WTC11 (cell line): ENCODE measurements around the gene SPHKAP. TPM values are rescaled to one million over a fixed set of nuclear protein-coding genes. Genes with fewer than 3 reads are reported as not detected.
"Not testable (repeated sequence)": the region's sequence is repeated elsewhere in the genome, so short reads cannot be mapped to it uniquely, and the experiment has no call there.

Source experiments
- ATAC-seq: fragments of 200-7000 bp; cut with Tn5 transposase; 2 replicates; pipeline ENCODE4 v1.10.0; 2021; ENCODE audit warnings: mild to moderate bottlenecking, moderate library complexity
- CTCF ChIA-PET: fragments of 300-600 bp; sonication (Branson Sonifier 250); formaldehyde crosslinking; loops from one replicate; lab custom pipeline; 2021; ENCODE audit warnings: antibody characterized with exemption; lab: Charles Lee
- POLR2A ChIA-PET: fragments of 350-600 bp; sonication (Branson Sonifier 250); formaldehyde crosslinking; loops from one replicate; lab custom pipeline; 2021; ENCODE audit warnings: antibody characterized with exemption; lab: Charles Lee
- DNase-seq: peaks from one replicate; pipeline ENCODE4 v3.0.0; 2021; ENCODE audit warnings: low spot score
- H3K27ac Mint-ChIP-seq: 2 replicates; pipeline ENCODE4 v1.8.0; 2021; ENCODE audit warnings: mixed read lengths
- H3K27me3 Mint-ChIP-seq: 2 replicates; pipeline ENCODE4 v1.8.0; 2021; ENCODE audit warnings: low read depth, mild to moderate bottlenecking, moderate library complexity, mixed read lengths
- H3K36me3 Mint-ChIP-seq: 2 replicates; pipeline ENCODE4 v1.8.0; 2021; ENCODE audit warnings: mixed read lengths
- H3K4me1 Mint-ChIP-seq: 2 replicates; pipeline ENCODE4 v1.8.0; 2022; ENCODE audit warnings: mixed read lengths
- H3K4me3 Mint-ChIP-seq: 2 replicates; pipeline ENCODE4 v1.8.0; 2021; ENCODE audit warnings: mild to moderate bottlenecking, moderate library complexity, mixed read lengths
- H3K9me3 Mint-ChIP-seq: 2 replicates; pipeline ENCODE4 v1.8.0; 2021; ENCODE audit warnings: mixed read lengths
- CREM ChIP-seq: sonication (generic); formaldehyde crosslinking; IDR thresholded peaks from 2 replicates; pipeline ENCODE4 v1.8.1; 2022; ENCODE audit warnings: mild to moderate bottlenecking, missing genetic modification reagents, moderate library complexity
- ELF4 ChIP-seq: sonication (generic); formaldehyde crosslinking; IDR thresholded peaks from 2 replicates; pipeline ENCODE4 v1.8.1; 2022; ENCODE audit warnings: low read depth, mild to moderate bottlenecking, moderate library complexity, missing genetic modification reagents
- ESRRA ChIP-seq: sonication (generic); formaldehyde crosslinking; IDR thresholded peaks from 2 replicates; pipeline ENCODE4 v1.8.1; 2022; ENCODE audit warnings: mild to moderate bottlenecking, missing genetic modification reagents, borderline replicate concordance
- FOXJ3 ChIP-seq: sonication (generic); formaldehyde crosslinking; IDR thresholded peaks from 2 replicates; pipeline ENCODE4 v1.9.0; 2021; ENCODE audit warnings: missing genetic modification reagents, mild to moderate bottlenecking, borderline replicate concordance
- KAT7 ChIP-seq: sonication (generic); formaldehyde crosslinking; IDR thresholded peaks from 2 replicates; pipeline ENCODE4 v1.8.1; 2023; ENCODE audit warnings: missing genetic modification reagents, mild to moderate bottlenecking, borderline replicate concordance
- PRRX2 ChIP-seq: fragments of 250-450 bp; sonication (Bioruptor Pico); IDR thresholded peaks from 2 replicates; pipeline ENCODE4 v1.8.0; 2021; ENCODE audit warnings: mild to moderate bottlenecking
- RELA ChIP-seq: sonication (generic); formaldehyde crosslinking; IDR thresholded peaks from 2 replicates; pipeline ENCODE4 v1.8.1; 2022; ENCODE audit warnings: missing genetic modification reagents, mild to moderate bottlenecking, borderline replicate concordance
- ZNF121 ChIP-seq: sonication (generic); formaldehyde crosslinking; IDR thresholded peaks from 2 replicates; pipeline ENCODE4 v1.8.0; 2023; ENCODE audit warnings: missing genetic modification reagents
- total RNA-seq: library from RNA; stranded (reverse); gene quantifications from 3 replicates; pipeline ENCODE4 v1.2.3, GENCODE V29; 2021
- TF ChIP-seq, protein P1 (sequence below): sonication (generic); formaldehyde crosslinking; IDR thresholded peaks from 2 replicates; pipeline ENCODE4 v1.8.0; 2023; ENCODE audit warnings: mild to moderate bottlenecking, missing genetic modification reagents
- TF ChIP-seq, protein P2 (sequence below): fragments of 250-450 bp; sonication (Bioruptor Pico); IDR thresholded peaks from 2 replicates; pipeline ENCODE4 v1.9.0; 2021; ENCODE audit warnings: moderate library complexity, mild to moderate bottlenecking, inconsistent platforms, borderline replicate concordance
- TF ChIP-seq, protein P3 (sequence below): sonication (generic); formaldehyde crosslinking; IDR thresholded peaks from 2 replicates; pipeline ENCODE4 v1.8.1; 2022; ENCODE audit warnings: mild to moderate bottlenecking, moderate library complexity, missing genetic modification reagents
- TF ChIP-seq, protein P4 (sequence below): sonication (generic); formaldehyde crosslinking; IDR thresholded peaks from 2 replicates; pipeline ENCODE4 v1.8.1; 2022; ENCODE audit warnings: mild to moderate bottlenecking, missing genetic modification reagents, moderate library complexity, borderline replicate concordance
- TF ChIP-seq, protein P5 (sequence below): fragments of 250-450 bp; sonication (Bioruptor Pico); conservative IDR thresholded peaks from 2 replicates; pipeline ENCODE4 v1.9.0; 2021; ENCODE audit warnings: mild to moderate bottlenecking
- TF ChIP-seq, protein P6 (sequence below): sonication (generic); formaldehyde crosslinking; IDR thresholded peaks from 2 replicates; pipeline ENCODE4 v1.8.1; 2023; ENCODE audit warnings: mild to moderate bottlenecking, missing genetic modification reagents
- TF ChIP-seq, protein P7 (sequence below): fragments of 250-450 bp; sonication (Bioruptor Pico); IDR thresholded peaks from 2 replicates; pipeline ENCODE4 v1.9.0; 2021; ENCODE audit warnings: mild to moderate bottlenecking, borderline replicate concordance
- TF ChIP-seq, protein P8 (sequence below): fragments of 250-450 bp; sonication (Bioruptor Pico); IDR thresholded peaks from 2 replicates; pipeline ENCODE4 v1.8.0; 2021; ENCODE audit warnings: mild to moderate bottlenecking

Gene SPHKAP
- total RNA-seq, 1 experiment from 2014 or later, result not detected

DNA sequence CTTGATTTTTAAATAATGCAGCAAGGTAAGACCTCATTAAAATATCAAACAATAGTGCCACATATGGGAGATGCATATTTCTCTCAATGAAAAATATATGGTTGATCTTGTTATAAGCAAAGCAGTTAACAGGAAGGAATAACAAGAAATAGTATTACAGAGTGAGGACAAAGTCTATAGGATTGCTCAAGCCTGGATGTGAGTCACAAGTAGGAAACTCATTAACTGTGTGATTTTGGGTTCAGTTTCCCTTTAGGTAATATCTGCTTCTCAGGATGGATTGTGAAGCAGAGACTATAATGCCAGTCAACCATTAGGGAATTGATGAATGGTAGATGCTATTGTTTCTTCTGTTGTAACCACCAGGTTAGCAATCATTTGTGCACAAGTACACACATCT lies 42.9 kb upstream of the SPHKAP start (continued):
- TF ChIP-seq, protein P1, sequence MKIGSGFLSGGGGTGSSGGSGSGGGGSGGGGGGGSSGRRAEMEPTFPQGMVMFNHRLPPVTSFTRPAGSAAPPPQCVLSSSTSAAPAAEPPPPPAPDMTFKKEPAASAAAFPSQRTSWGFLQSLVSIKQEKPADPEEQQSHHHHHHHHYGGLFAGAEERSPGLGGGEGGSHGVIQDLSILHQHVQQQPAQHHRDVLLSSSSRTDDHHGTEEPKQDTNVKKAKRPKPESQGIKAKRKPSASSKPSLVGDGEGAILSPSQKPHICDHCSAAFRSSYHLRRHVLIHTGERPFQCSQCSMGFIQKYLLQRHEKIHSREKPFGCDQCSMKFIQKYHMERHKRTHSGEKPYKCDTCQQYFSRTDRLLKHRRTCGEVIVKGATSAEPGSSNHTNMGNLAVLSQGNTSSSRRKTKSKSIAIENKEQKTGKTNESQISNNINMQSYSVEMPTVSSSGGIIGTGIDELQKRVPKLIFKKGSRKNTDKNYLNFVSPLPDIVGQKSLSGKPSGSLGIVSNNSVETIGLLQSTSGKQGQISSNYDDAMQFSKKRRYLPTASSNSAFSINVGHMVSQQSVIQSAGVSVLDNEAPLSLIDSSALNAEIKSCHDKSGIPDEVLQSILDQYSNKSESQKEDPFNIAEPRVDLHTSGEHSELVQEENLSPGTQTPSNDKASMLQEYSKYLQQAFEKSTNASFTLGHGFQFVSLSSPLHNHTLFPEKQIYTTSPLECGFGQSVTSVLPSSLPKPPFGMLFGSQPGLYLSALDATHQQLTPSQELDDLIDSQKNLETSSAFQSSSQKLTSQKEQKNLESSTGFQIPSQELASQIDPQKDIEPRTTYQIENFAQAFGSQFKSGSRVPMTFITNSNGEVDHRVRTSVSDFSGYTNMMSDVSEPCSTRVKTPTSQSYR (CRISPR knock-in tag), result no peak
- TF ChIP-seq, protein P2, sequence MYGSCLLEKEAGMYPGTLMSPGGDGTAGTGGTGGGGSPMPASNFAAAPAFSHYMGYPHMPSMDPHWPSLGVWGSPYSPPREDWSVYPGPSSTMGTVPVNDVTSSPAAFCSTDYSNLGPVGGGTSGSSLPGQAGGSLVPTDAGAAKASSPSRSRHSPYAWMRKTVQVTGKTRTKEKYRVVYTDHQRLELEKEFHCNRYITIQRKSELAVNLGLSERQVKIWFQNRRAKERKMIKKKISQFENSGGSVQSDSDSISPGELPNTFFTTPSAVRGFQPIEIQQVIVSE (CRISPR knock-in tag), result no peak
- TF ChIP-seq, protein P3, sequence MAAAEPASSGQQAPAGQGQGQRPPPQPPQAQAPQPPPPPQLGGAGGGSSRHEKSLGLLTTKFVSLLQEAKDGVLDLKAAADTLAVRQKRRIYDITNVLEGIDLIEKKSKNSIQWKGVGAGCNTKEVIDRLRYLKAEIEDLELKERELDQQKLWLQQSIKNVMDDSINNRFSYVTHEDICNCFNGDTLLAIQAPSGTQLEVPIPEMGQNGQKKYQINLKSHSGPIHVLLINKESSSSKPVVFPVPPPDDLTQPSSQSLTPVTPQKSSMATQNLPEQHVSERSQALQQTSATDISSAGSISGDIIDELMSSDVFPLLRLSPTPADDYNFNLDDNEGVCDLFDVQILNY (CRISPR knock-in tag), result no peak
- TF ChIP-seq, protein P4, sequence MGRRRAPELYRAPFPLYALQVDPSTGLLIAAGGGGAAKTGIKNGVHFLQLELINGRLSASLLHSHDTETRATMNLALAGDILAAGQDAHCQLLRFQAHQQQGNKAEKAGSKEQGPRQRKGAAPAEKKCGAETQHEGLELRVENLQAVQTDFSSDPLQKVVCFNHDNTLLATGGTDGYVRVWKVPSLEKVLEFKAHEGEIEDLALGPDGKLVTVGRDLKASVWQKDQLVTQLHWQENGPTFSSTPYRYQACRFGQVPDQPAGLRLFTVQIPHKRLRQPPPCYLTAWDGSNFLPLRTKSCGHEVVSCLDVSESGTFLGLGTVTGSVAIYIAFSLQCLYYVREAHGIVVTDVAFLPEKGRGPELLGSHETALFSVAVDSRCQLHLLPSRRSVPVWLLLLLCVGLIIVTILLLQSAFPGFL (CRISPR knock-in tag), result no peak
- TF ChIP-seq FOXJ3 (CRISPR knock-in tag), result no peak
- TF ChIP-seq, protein P5, sequence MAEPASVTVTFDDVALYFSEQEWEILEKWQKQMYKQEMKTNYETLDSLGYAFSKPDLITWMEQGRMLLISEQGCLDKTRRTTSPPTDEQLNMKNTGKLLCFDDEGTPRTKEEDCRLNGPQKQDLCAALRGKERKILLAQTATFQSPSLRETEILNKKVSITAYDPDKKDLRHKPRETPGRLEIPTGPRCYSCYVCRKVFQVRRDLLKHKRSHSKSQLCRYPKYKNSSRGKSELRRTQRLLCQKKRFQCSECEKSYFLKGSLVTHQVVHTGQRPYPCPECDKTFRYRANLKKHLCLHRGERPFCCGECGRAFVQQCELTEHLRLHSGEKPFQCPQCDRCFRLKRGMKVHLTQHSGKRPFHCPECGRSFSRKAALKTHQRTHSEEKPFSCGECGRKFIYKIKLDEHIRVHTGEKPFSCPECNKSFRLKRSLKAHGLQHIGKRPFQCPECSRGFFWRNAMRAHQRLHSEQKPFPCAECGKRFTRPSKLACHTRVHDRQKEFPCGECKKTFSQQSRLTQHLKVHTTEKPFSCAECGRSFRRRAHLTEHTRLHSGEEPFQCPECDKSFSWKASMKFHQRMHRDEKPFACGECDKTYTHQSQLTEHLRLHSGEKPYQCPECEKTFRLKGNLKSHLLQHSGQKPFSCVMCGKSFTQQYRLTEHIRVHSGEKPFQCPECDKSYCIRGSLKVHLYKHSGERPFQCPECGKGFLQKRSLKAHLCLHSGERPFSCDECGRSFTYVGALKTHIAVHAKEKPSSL (CRISPR knock-in tag), result no peak

DNA sequence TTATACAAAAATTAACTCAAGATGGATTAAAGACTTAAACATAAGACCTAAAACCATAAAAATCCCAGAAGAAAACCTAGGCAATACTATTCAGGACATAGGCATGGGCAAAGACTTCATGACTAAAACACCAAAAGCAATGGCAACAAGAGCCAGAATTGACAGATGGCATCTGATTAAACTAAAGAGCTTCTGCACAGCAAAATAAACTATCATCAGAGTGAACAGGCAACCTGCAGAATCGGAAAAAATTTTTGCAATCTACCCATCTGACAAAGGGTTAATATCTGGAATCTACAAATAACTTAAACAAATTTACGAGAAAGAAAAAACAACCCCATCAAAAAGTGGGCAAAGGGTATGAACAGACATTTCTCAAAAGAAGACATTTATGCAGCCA lies 37.1 kb upstream of the SPHKAP start:
- H3K36me3 Mint-ChIP-seq, H3K27me3 Mint-ChIP-seq, H3K27ac Mint-ChIP-seq, CTCF ChIA-PET, ATAC-seq, POLR2A ChIA-PET, H3K4me1 Mint-ChIP-seq, H3K4me3 Mint-ChIP-seq, DNase-seq: not testable (repeated sequence)
- peaks cover 14% of the 10 kb centered on the region for H3K9me3 Mint-ChIP-seq

DNA sequence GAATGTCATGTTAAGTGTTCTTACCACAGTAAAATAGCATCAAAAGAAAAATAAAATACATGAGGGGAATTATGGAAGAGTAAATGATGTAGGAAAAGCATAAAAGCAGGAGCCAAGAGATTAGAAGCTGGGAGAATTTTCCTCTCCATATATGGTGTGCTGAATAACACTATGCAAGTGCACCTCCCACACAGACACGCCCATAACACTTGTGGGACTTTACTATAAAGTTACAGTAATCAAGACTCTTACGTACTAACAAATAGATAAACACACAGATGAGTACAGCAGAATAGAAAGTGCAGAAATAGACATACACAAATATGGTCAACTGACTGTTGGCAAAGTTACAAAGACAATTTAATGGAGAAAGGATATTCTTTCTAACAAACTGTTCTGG lies 16.0 kb upstream of the SPHKAP start:
- CTCF ChIA-PET, result no interaction called here
- ATAC-seq, result no peak
- TF ChIP-seq ELF4, result no peak
- TF ChIP-seq ESRRA, result no peak
- TF ChIP-seq ZNF121 (CRISPR knock-in tag), result no peak
- no peak for TF ChIP-seq KAT7 (CRISPR knock-in tag)
- TF ChIP-seq RELA (CRISPR knock-in tag), result no peak
- TF ChIP-seq, protein P6, sequence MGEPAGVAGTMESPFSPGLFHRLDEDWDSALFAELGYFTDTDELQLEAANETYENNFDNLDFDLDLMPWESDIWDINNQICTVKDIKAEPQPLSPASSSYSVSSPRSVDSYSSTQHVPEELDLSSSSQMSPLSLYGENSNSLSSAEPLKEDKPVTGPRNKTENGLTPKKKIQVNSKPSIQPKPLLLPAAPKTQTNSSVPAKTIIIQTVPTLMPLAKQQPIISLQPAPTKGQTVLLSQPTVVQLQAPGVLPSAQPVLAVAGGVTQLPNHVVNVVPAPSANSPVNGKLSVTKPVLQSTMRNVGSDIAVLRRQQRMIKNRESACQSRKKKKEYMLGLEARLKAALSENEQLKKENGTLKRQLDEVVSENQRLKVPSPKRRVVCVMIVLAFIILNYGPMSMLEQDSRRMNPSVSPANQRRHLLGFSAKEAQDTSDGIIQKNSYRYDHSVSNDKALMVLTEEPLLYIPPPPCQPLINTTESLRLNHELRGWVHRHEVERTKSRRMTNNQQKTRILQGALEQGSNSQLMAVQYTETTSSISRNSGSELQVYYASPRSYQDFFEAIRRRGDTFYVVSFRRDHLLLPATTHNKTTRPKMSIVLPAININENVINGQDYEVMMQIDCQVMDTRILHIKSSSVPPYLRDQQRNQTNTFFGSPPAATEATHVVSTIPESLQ, result no peak
- TF ChIP-seq, protein P7, sequence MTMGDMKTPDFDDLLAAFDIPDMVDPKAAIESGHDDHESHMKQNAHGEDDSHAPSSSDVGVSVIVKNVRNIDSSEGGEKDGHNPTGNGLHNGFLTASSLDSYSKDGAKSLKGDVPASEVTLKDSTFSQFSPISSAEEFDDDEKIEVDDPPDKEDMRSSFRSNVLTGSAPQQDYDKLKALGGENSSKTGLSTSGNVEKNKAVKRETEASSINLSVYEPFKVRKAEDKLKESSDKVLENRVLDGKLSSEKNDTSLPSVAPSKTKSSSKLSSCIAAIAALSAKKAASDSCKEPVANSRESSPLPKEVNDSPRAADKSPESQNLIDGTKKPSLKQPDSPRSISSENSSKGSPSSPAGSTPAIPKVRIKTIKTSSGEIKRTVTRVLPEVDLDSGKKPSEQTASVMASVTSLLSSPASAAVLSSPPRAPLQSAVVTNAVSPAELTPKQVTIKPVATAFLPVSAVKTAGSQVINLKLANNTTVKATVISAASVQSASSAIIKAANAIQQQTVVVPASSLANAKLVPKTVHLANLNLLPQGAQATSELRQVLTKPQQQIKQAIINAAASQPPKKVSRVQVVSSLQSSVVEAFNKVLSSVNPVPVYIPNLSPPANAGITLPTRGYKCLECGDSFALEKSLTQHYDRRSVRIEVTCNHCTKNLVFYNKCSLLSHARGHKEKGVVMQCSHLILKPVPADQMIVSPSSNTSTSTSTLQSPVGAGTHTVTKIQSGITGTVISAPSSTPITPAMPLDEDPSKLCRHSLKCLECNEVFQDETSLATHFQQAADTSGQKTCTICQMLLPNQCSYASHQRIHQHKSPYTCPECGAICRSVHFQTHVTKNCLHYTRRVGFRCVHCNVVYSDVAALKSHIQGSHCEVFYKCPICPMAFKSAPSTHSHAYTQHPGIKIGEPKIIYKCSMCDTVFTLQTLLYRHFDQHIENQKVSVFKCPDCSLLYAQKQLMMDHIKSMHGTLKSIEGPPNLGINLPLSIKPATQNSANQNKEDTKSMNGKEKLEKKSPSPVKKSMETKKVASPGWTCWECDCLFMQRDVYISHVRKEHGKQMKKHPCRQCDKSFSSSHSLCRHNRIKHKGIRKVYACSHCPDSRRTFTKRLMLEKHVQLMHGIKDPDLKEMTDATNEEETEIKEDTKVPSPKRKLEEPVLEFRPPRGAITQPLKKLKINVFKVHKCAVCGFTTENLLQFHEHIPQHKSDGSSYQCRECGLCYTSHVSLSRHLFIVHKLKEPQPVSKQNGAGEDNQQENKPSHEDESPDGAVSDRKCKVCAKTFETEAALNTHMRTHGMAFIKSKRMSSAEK (CRISPR knock-in tag), result no peak
- TF ChIP-seq, protein P8, sequence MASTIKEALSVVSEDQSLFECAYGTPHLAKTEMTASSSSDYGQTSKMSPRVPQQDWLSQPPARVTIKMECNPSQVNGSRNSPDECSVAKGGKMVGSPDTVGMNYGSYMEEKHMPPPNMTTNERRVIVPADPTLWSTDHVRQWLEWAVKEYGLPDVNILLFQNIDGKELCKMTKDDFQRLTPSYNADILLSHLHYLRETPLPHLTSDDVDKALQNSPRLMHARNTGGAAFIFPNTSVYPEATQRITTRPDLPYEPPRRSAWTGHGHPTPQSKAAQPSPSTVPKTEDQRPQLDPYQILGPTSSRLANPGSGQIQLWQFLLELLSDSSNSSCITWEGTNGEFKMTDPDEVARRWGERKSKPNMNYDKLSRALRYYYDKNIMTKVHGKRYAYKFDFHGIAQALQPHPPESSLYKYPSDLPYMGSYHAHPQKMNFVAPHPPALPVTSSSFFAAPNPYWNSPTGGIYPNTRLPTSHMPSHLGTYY, result no peak
- TF ChIP-seq PRRX2, result no peak
- TF ChIP-seq CREM (CRISPR knock-in tag), result no peak

More for the DNA sequence above, 16.0 kb upstream of the SPHKAP start:
- Mint-ChIP-seq H3K36me3 (0 out of 2 replicates have a peak, but pooled peaks cover 5% of the 10 kb centered on the region), H3K9me3 (peaks cover 8% of the 10 kb centered on the region), H3K4me3 (no peak overlapping the region), H3K27me3 (no peaks in the 10 kb centered on the region), H3K4me1 (no peaks in the 10 kb centered on the region), H3K27ac (no peak overlapping the region)
- POLR2A ChIA-PET, result no interaction called here
- no peak for DNase-seq
